Activated CD4-positive, alpha-beta T cell treated with anti-CD3 and anti-CD28 coated beads, Interleukin-2, amount 50 U/mL, for 4 hours (primary cell): ENCODE data around the gene ALG14.

Experiments
- DNase-seq, 2 experiments: peaks; one replicate each; pipeline ENCODE4 v3.0.0-alpha.2; 2020

The ALG14 gene

GRCh38 chr1:94979656-94980581 is 92.8 kb downstream of the ALG14 start:
- DNase-seq: no peak

- no peak for DNase-seq
Observed at GRCh38 chr1:94979131-94979530, 93.6 kb downstream of the ALG14 start.

- DNase-seq: no peak
Observed at GRCh38 chr1:94978401-94978800, 94.3 kb downstream of the ALG14 start.

GRCh38 chr1:94976971-94977548 is 95.7 kb downstream of the ALG14 start:
- DNase-seq: no peak

GRCh38 chr1:94974824-94975223 is 97.9 kb downstream of the ALG14 start:
- DNase-seq: no peak

GRCh38 chr1:94974241-94974640 is 98.5 kb downstream of the ALG14 start:
- DNase-seq: no peak

- no peak for DNase-seq
Observed at GRCh38 chr1:94973309-94973922, 99.3 kb downstream of the ALG14 start.

- DNase-seq: no peak
Observed at GRCh38 chr1:94971491-94971924, 101.2 kb downstream of the ALG14 start.

- no peak for DNase-seq
Observed at GRCh38 chr1:94970783-94971182, 102.0 kb downstream of the ALG14 start.

GRCh38 chr1:94969137-94969536 is 103.6 kb downstream of the ALG14 start:
- DNase-seq: no peak

GRCh38 chr1:94966033-94966432 is 106.7 kb downstream of the ALG14 start:
- DNase-seq: no peak

GRCh38 chr1:94963864-94964263 is 108.9 kb downstream of the ALG14 start:
- DNase-seq: no peak

- peak in 1 of 2 experiments; percentile 3 for DNase-seq
Observed at GRCh38 chr1:94962409-94963265, 110.1 kb downstream of the ALG14 start.

- DNase-seq: no peak
Observed at GRCh38 chr1:94961988-94962387, 110.8 kb downstream of the ALG14 start.

GRCh38 chr1:94961582-94961981 is 111.2 kb downstream of the ALG14 start:
- no peak for DNase-seq

GRCh38 chr1:94958081-94958480 is 114.7 kb downstream of the ALG14 start:
- DNase-seq: no peak

- no peak for DNase-seq
Observed at GRCh38 chr1:94955767-94956632, 116.8 kb downstream of the ALG14 start.

- no peak for DNase-seq
Observed at GRCh38 chr1:94954263-94955220, 118.2 kb downstream of the ALG14 start.

- DNase-seq: no peak
Observed at GRCh38 chr1:94953746-94954145, 119.0 kb downstream of the ALG14 start.

- no peak for DNase-seq
Observed at GRCh38 chr1:94953107-94953506, 119.6 kb downstream of the ALG14 start.

- DNase-seq: no peak
Observed at GRCh38 chr1:94952539-94952938, 120.2 kb downstream of the ALG14 start.
